Stomach (tissue), 9 donors: ENCODE measurements around the gene GAPVD1. TPM values are rescaled to one million over a fixed set of nuclear protein-coding genes. Genes with fewer than 3 reads are reported as not detected.

Experiments
- DNase-seq, 2 donors: peaks; one replicate each; pipeline versions ENCODE4 v3.0.0 to v3.0.0-alpha.2; 2013 to 2019
- H3K27ac ChIP-seq, 5 donors: fragments of 200-600 bp in 4 of 5; sonication (generic) in 4 of 5; one replicate each; pipeline ENCODE4 v1.5.1; 2013 to 2019; ENCODE audit warnings: mild to moderate bottlenecking in 1 of 5, moderate library complexity in 1 of 5
- H3K27me3 ChIP-seq, 3 donors: fragments of 200-600 bp; sonication (generic); one replicate each; pipeline ENCODE4 v1.5.1; 2017 to 2019; ENCODE audit warnings: mixed run types in 1 of 3
- H3K36me3 ChIP-seq, 4 donors: fragments of 200-600 bp; sonication (generic); 1 replicate in 3 of 4; 2 replicates in 1 of 4; pipeline ENCODE4 v1.5.1; 2016 to 2019
- H3K4me1 ChIP-seq, 4 donors: fragments of 200-600 bp; sonication (generic); one replicate each; pipeline ENCODE4 v1.5.1; 2016 to 2019
- H3K4me3 ChIP-seq, 4 donors: fragments of 200-600 bp; sonication (generic) in 3 of 4; one replicate each; pipeline ENCODE4 v1.5.1; 2016 to 2019; ENCODE audit warnings: mild to moderate bottlenecking in 1 of 4
- H3K9me3 ChIP-seq, 4 donors: fragments of 200-600 bp; sonication (generic); one replicate each; pipeline ENCODE4 v1.5.1; 2016 to 2019
- EP300 ChIP-seq: sonication (generic); formaldehyde crosslinking; IDR thresholded peaks from one replicate; pipeline ENCODE4 v1.6.1; 2017; ENCODE audit warnings: antibody characterized with exemption
- POLR2A ChIP-seq, 4 donors: fragments of 450-650 bp; IDR thresholded peaks; one replicate each; pipeline ENCODE4 v1.6.1; 2016; ENCODE audit warnings: antibody characterized with exemption in 4 of 4, control low read depth in 2 of 4, mild to moderate bottlenecking in 1 of 4, moderate library complexity in 1 of 4
- POLR2AphosphoS5 ChIP-seq, 3 donors: sonication (generic); formaldehyde crosslinking; IDR thresholded peaks; one replicate each; pipeline ENCODE4 v1.6.1; 2016; ENCODE audit warnings: antibody characterized with exemption in 3 of 3
- WGBS, 5 donors: extraction: QIAGEN DNeasy Blood & Tissue Kit in 3 of 5; methylation state at CpG; one replicate each; pipeline versions ENCODE4 v1.1.5 to v1.1.7; 2013 to 2018; 5-methylcytosine and 5-hydroxymethylcytosine counted together
- intact Hi-C: fragments of 100-400 bp; cut with DNase I; formaldehyde crosslinking; loops from one replicate; pipeline ENCODE4 v1.15.1; 2023; ENCODE audit warnings: low total_unique reads
- polyA plus RNA-seq, 3 donors: library from polyadenylated mRNA; stranded (reverse); fragments of 200-250 nt; gene quantifications; one replicate each; pipeline ENCODE4 v1.2.3, GENCODE V29; 2013
- total RNA-seq, 5 donors: library from RNA; depleted of rRNA; stranded (reverse); fragments of >200 nt; gene quantifications; one replicate each; pipeline versions ENCODE4 v1.1.0 to v1.2.3, GENCODE V29; 2014 to 2016
- TF ChIP-seq, protein P1 (sequence below), 7 experiments: fragments of 450-650 bp in 4 of 7; fragments of 200-600 bp in 3 of 7; sonication (generic) in 3 of 7; IDR thresholded peaks; one replicate each; pipeline ENCODE4 v1.5.1; 2016 to 2019; ENCODE audit warnings: antibody characterized with exemption in 7 of 7, control low read depth in 2 of 7, mild to moderate bottlenecking in 1 of 7
- donor health status: healthy with polysubstance abuse.
- donor health status: Bipolar disorder and iron deficiency.
- donor health status: healthy.

GAPVD1 gene
- total and polyA plus RNA-seq, 8 donors: 3.9 to 140 (median 26.2) TPM

DNA sequence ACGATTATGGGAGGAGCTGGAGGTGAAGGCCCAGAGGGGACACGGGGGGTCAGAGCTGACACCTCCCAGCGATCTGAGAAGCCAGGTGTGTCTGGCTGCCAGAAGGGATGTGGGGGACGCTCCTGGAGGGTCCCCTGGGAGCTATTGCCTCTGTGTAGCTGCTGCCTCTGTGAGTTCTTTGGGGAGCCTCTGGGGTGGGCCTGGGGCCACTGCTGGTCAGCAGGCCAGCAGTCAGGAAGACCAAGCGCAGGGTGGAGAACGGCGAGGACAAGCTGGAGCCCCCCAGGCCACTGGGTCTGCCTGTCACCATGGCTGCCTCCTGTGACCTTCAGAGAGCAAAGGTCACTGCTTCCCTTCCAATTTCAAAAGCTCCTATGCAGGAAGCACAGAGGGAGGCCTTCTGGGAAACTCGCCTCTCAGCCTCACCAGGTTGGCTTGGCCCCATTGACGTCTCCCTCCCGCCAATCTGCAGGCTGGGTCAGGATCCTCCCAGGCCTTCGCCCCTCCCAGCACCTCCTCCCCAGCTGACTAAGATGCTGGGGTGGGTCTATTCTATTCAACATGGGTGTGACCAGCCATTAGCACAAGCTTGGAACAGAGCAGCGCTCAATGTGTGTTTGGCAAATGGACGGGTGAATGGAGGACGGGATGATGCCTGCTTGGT lies 126.4 kb downstream of the GAPVD1 start:
- 82 to 91% (median 89%) methylated on average over 10 to 14 of the region's 14 CpGs for WGBS, 5 donors
- no peaks in the 10 kb centered on the region for H3K36me3 ChIP-seq
- H3K4me1 ChIP-seq: no peaks in the 10 kb centered on the region
- H3K27me3 ChIP-seq: no peaks in the 10 kb centered on the region
- intact Hi-C loops: no loop called here
- no peaks in the 10 kb centered on the region for H3K9me3 ChIP-seq
- no peak overlapping the region for H3K4me3 ChIP-seq
- H3K27ac ChIP-seq: no peak overlapping the region
- no peak for TF ChIP-seq POLR2A (IDR thresholded peaks at IDR 0.05)
- TF ChIP-seq, protein P1, sequence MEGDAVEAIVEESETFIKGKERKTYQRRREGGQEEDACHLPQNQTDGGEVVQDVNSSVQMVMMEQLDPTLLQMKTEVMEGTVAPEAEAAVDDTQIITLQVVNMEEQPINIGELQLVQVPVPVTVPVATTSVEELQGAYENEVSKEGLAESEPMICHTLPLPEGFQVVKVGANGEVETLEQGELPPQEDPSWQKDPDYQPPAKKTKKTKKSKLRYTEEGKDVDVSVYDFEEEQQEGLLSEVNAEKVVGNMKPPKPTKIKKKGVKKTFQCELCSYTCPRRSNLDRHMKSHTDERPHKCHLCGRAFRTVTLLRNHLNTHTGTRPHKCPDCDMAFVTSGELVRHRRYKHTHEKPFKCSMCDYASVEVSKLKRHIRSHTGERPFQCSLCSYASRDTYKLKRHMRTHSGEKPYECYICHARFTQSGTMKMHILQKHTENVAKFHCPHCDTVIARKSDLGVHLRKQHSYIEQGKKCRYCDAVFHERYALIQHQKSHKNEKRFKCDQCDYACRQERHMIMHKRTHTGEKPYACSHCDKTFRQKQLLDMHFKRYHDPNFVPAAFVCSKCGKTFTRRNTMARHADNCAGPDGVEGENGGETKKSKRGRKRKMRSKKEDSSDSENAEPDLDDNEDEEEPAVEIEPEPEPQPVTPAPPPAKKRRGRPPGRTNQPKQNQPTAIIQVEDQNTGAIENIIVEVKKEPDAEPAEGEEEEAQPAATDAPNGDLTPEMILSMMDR (IDR thresholded peaks at IDR 0.05): no peak
- no peak for TF ChIP-seq POLR2AphosphoS5 (IDR thresholded peaks at IDR 0.05)
- TF ChIP-seq EP300: no peak
- no peak for DNase-seq

- WGBS, 5 donors: 49 to 65% (median 51%) methylated on average over 6 of the region's 6 CpGs
- TF ChIP-seq, protein P1 (IDR thresholded peaks at IDR 0.05): no peak
- TF ChIP-seq POLR2AphosphoS5 (IDR thresholded peaks at IDR 0.05): no peak
- TF ChIP-seq POLR2A (IDR thresholded peaks at IDR 0.05): no peak
- Histone ChIP-seq H3K27me3 (no peaks in the 10 kb centered on the region), H3K4me3 (no peak overlapping the region), H3K36me3 (no peaks in the 10 kb centered on the region), H3K27ac (no peak overlapping the region), H3K4me1 (no peaks in the 10 kb centered on the region), H3K9me3 (no peaks in the 10 kb centered on the region)
- intact Hi-C loops: no loop called here
- DNase-seq: no peak
Measured at GRCh38 chr9:125388978-125389377, 127.4 kb downstream of the GAPVD1 start.

- 91 to 94% (median 93%) methylated on average over 6 of the region's 6 CpGs for WGBS, 5 donors
- no peaks in the 10 kb centered on the region for H3K4me1 ChIP-seq
- no peak overlapping the region for H3K4me3 ChIP-seq
- intact Hi-C loops: no loop called here
- H3K9me3 ChIP-seq: no peaks in the 10 kb centered on the region
- no peaks in the 10 kb centered on the region for H3K36me3 ChIP-seq
- H3K27me3 ChIP-seq: no peaks in the 10 kb centered on the region
- TF ChIP-seq POLR2A (IDR thresholded peaks at IDR 0.05) (no peak), POLR2AphosphoS5 (IDR thresholded peaks at IDR 0.05) (no peak), EP300 (no peak)
- TF ChIP-seq, protein P1 (IDR thresholded peaks at IDR 0.05): no peak
- DNase-seq: no peak
- H3K27ac ChIP-seq: no peak overlapping the region
Measured at GRCh38 chr9:125391704-125392103, 130.1 kb downstream of the GAPVD1 start.

- no peak for DNase-seq
- TF ChIP-seq POLR2AphosphoS5 (IDR thresholded peaks at IDR 0.05): no peak
- no peak for TF ChIP-seq POLR2A (IDR thresholded peaks at IDR 0.05)
- TF ChIP-seq EP300: no peak
- TF ChIP-seq, protein P1 (IDR thresholded peaks at IDR 0.05): no peak
- H3K36me3 ChIP-seq: no peaks in the 10 kb centered on the region
- intact Hi-C loops: no loop called here
- H3K4me1 ChIP-seq: no peaks in the 10 kb centered on the region
- H3K4me3 ChIP-seq: no peak overlapping the region
- H3K27ac ChIP-seq: no peak overlapping the region
- WGBS, 5 donors: 68 to 92% (median 83%) methylated on average over 3 of the region's 3 CpGs
- no peaks in the 10 kb centered on the region for H3K27me3 ChIP-seq
- no peaks in the 10 kb centered on the region for H3K9me3 ChIP-seq
Measured at GRCh38 chr9:125393426-125393825, 131.8 kb downstream of the GAPVD1 start.
